Measurements from ENCODE around the gene COX19. TPM values are rescaled to one million over a fixed set of nuclear protein-coding genes. Genes with fewer than 3 reads are reported as not detected.

The COX19 gene
- polyA plus RNA-seq, 3 donors, result 7.4 to 15.0 (median 7.6) TPM

DNA sequence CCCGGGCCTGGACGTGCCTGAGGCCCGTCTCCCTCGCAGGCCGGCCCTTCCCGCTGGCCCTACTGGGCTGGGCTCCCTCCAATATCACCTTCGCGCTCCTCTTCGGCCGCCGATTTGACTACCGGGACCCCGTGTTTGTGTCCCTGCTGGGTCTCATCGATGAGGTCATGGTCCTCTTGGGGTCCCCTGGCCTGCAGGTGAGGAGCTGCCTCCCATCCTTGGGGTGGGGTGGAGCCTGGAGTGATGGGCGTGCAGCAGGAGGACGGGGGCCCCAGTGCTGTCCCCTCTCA lies 9.7 kb upstream of the COX19 start:
- no peaks in the 10 kb centered on the region for H3K36me3 Mint-ChIP-seq
- Histone ChIP-seq H3K4me3 (replicated peaks in 1 of 3; ENCODE audit: low read depth in 2 of 3, low read length in 3 of 3) (no peak overlapping the region), H3K36me3 (replicated peaks in 1 of 2; ENCODE audit: control insufficient read depth in 1 of 2, insufficient read depth in 2 of 2, low read length in 2 of 2) (no peaks in the 10 kb centered on the region), H2AFZ (ENCODE audit: insufficient read depth, low read depth, low read length, poor library complexity, severe bottlenecking) (no peak overlapping the region), H3K27me3 (ENCODE audit: control insufficient read depth in 2 of 2, insufficient read depth in 2 of 2, low read length in 2 of 2) (peaks cover 0 to 21% of the 10 kb centered on the region in 2 donors), H3K9me3 (replicated peaks in 1 of 2; ENCODE audit: control insufficient read depth in 1 of 2, insufficient read depth in 1 of 2, low read length in 2 of 2) (no peaks in the 10 kb centered on the region), H3K79me2 (ENCODE audit: insufficient read depth, low read length) (no peaks in the 10 kb centered on the region), H3K27ac (ENCODE audit: low read depth in 1 of 2, low read length in 2 of 2) (no peak overlapping the region), H4K20me1 (ENCODE audit: insufficient read depth, low read length) (no peaks in the 10 kb centered on the region), H3K9ac (ENCODE audit: insufficient read depth, low read length, poor library complexity, severe bottlenecking) (no peak overlapping the region), H3K4me2 (replicated peaks; ENCODE audit: extremely low read depth, low read length, poor library complexity, severe bottlenecking) (no peak overlapping the region), H3K4me1 (ENCODE audit: control insufficient read depth in 1 of 2, insufficient read depth in 2 of 2, low read length in 2 of 2) (peaks cover 0 to 4% of the 10 kb centered on the region in 2 donors)
- TF ChIP-seq, protein P1, sequence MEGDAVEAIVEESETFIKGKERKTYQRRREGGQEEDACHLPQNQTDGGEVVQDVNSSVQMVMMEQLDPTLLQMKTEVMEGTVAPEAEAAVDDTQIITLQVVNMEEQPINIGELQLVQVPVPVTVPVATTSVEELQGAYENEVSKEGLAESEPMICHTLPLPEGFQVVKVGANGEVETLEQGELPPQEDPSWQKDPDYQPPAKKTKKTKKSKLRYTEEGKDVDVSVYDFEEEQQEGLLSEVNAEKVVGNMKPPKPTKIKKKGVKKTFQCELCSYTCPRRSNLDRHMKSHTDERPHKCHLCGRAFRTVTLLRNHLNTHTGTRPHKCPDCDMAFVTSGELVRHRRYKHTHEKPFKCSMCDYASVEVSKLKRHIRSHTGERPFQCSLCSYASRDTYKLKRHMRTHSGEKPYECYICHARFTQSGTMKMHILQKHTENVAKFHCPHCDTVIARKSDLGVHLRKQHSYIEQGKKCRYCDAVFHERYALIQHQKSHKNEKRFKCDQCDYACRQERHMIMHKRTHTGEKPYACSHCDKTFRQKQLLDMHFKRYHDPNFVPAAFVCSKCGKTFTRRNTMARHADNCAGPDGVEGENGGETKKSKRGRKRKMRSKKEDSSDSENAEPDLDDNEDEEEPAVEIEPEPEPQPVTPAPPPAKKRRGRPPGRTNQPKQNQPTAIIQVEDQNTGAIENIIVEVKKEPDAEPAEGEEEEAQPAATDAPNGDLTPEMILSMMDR (IDR thresholded peaks at IDR 0.05), result no peak
- WGBS (ENCODE audit: insufficient coverage), result 95% methylated on average over 13 of the region's 16 CpGs
- intact Hi-C loops (cut with micrococcal nuclease), result no loop called here
- DNase-seq, result no peak
- H3K27me3 Mint-ChIP-seq (ENCODE audit: low read depth in 3 of 3), result peaks cover 10 to 43% (median 10%) of the 10 kb centered on the region in 3 donors
- H3K4me3 Mint-ChIP-seq, result peak overlapping the region in 1 of 2 donors; percentile 41
- no peaks in the 10 kb centered on the region for H3K4me1 Mint-ChIP-seq
- peaks cover 0 to 2% (median 0%) of the 10 kb centered on the region in 7 donors for H3K9me3 Mint-ChIP-seq
- H3K27ac Mint-ChIP-seq, result no peak overlapping the region

DNA sequence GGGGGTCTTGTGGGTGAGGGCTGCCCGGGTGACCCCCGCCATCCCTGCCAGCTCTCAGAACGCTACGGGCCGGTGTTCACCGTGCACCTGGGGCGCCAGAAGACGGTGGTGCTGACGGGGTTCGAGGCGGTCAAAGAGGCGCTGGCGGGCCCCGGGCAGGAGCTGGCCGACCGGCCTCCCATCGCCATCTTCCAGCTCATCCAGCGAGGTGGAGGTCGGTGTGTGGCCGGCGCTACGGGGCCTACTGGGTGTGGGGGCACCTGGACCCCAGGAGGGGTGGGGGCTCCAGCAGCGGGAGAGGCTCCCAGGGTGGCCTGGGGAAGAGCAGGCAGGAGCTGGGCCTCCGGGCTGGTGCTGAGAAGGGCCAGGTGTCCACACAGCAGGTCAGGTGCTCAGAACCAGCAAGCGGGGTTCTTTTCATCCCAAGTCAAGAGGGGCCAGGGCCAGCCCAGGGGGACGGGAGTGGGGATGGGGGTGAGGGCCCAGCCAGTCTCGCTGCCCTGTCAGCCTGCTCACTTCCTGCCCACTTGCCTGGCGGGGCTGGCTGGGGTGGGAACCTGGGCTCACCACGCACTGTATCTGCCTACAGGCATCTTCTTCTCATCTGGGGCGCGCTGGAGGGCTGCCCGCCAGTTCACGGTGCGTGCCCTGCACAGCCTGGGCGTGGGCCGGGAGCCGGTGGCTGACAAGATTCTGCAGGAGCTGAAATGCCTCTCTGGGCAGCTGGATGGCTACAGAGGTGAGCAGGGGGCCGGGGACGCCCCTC lies 9.2 kb upstream of the COX19 start:
- WGBS (ENCODE audit: insufficient coverage), result 89% methylated on average over 34 of the region's 39 CpGs
- no peak overlapping the region for H3K9ac ChIP-seq (ENCODE audit: insufficient read depth, low read length, poor library complexity, severe bottlenecking)
- peaks cover 8 to 42% (median 9%) of the 10 kb centered on the region in 3 donors for H3K27me3 Mint-ChIP-seq (ENCODE audit: low read depth in 3 of 3)
- H3K4me2 ChIP-seq (replicated peaks; ENCODE audit: extremely low read depth, low read length, poor library complexity, severe bottlenecking), result no peak overlapping the region
- H4K20me1 ChIP-seq (ENCODE audit: insufficient read depth, low read length), result no peaks in the 10 kb centered on the region
- H3K79me2 ChIP-seq (ENCODE audit: insufficient read depth, low read length), result no peaks in the 10 kb centered on the region
- no peaks in the 10 kb centered on the region for H3K36me3 ChIP-seq (replicated peaks in 1 of 2; ENCODE audit: control insufficient read depth in 1 of 2, insufficient read depth in 2 of 2, low read length in 2 of 2)
- no peak overlapping the region for H3K4me3 Mint-ChIP-seq
- TF ChIP-seq, protein P1 (IDR thresholded peaks at IDR 0.05), result no peak
- DNase-seq, result no peak
- H3K4me1 Mint-ChIP-seq, result no peaks in the 10 kb centered on the region
- no peaks in the 10 kb centered on the region for H3K9me3 ChIP-seq (replicated peaks in 1 of 2; ENCODE audit: control insufficient read depth in 1 of 2, insufficient read depth in 1 of 2, low read length in 2 of 2)
- H3K27ac Mint-ChIP-seq, result no peak overlapping the region
- intact Hi-C loops (cut with micrococcal nuclease), result no loop called here
- no peak overlapping the region for H2AFZ ChIP-seq (ENCODE audit: insufficient read depth, low read depth, low read length, poor library complexity, severe bottlenecking)
- no peaks in the 10 kb centered on the region for H3K9me3 Mint-ChIP-seq
- H3K4me1 ChIP-seq (ENCODE audit: control insufficient read depth in 1 of 2, insufficient read depth in 2 of 2, low read length in 2 of 2), result peaks cover 0 to 4% of the 10 kb centered on the region in 2 donors
- H3K27me3 ChIP-seq (ENCODE audit: control insufficient read depth in 2 of 2, insufficient read depth in 2 of 2, low read length in 2 of 2), result peaks cover 0 to 21% of the 10 kb centered on the region in 2 donors
- H3K36me3 Mint-ChIP-seq, result no peaks in the 10 kb centered on the region
- H3K4me3 ChIP-seq (replicated peaks in 1 of 3; ENCODE audit: low read depth in 2 of 3, low read length in 3 of 3), result no peak overlapping the region
- no peak overlapping the region for H3K27ac ChIP-seq (ENCODE audit: low read depth in 1 of 2, low read length in 2 of 2)

All from CD14-positive monocyte (primary cell).